H1 (cell line): ENCODE results near the gene SEZ6L. TPM values are rescaled to one million over a fixed set of nuclear protein-coding genes. Genes with fewer than 3 reads are reported as not detected.
A peak's percentile ranks its signal among the peaks of the same experiment; 100 is the strongest.

Experiments
- CTCF ChIA-PET: fragments of 300-600 bp; sonication (Branson Sonifier 250); formaldehyde crosslinking; loops from one replicate; lab custom pipeline; 2021; ENCODE audit not compliant: partially characterized antibody; lab: Charles Lee
- POLR2A ChIA-PET: fragments of 300-600 bp; sonication (Branson Sonifier 250); formaldehyde crosslinking; loops from one replicate; lab custom pipeline; 2021; ENCODE audit warnings: inconsistent platforms; ENCODE audit not compliant: partially characterized antibody; lab: Charles Lee
- DNase-seq, 2 experiments: peaks; one replicate each; pipeline versions ENCODE4 v3.0.0 to v3.0.0-alpha.2; 2010 to 2022; ENCODE audit warnings: low spot score in 2 of 2, low read depth in 1 of 2, mixed read lengths in 1 of 2
- FAIRE-seq: peaks from 2 replicates; lab custom pipeline; 2011; peaks lifted over from hg19 to GRCh38; lab: Jason Lieb, UNC
- H2AFZ ChIP-seq: 2 replicates; pipeline ENCODE4 v1.8.1; 2012; ENCODE audit warnings: low read length, inconsistent platforms
- H2AK5ac ChIP-seq: 2 replicates; pipeline ENCODE4 v1.6.1; 2013; ENCODE audit warnings: low read depth, low read length
- H2BK120ac ChIP-seq: replicated peaks from 2 replicates; pipeline ENCODE3; 2013; ENCODE audit warnings: low read depth, low read length, inconsistent platforms
- H2BK12ac ChIP-seq: 2 replicates; pipeline ENCODE4 v1.6.1; 2013; ENCODE audit warnings: low read depth, low read length
- H2BK15ac ChIP-seq: 2 replicates; pipeline ENCODE4 v1.6.1; 2013; ENCODE audit warnings: low read length
- H2BK20ac ChIP-seq: 2 replicates; pipeline ENCODE4 v1.6.1; 2013; ENCODE audit warnings: low read length
- H2BK5ac ChIP-seq: 2 replicates; pipeline ENCODE4 v1.6.1; 2013; ENCODE audit warnings: low read depth, low read length
- H3K14ac ChIP-seq: 2 replicates; pipeline ENCODE4 v1.6.1; 2013; ENCODE audit warnings: inconsistent platforms; ENCODE audit not compliant: insufficient read length
- H3K18ac ChIP-seq: 2 replicates; pipeline ENCODE4 v1.6.1; 2013; ENCODE audit warnings: low read length; ENCODE audit errors: extremely low read depth
- H3K23ac ChIP-seq: 2 replicates; pipeline ENCODE4 v1.6.1; 2013; ENCODE audit warnings: inconsistent platforms; ENCODE audit not compliant: insufficient read length
- H3K23me2 ChIP-seq: 2 replicates; pipeline ENCODE4 v1.6.1; 2013; ENCODE audit warnings: low read depth, low read length
- H3K27ac ChIP-seq: 2 replicates; pipeline ENCODE4 v1.6.1; 2011; ENCODE audit warnings: low read depth, low read length, inconsistent platforms
- H3K27me3 ChIP-seq, 4 experiments: replicated peaks in 1 of 4; 1 replicate in 1 of 4; 2 replicates in 3 of 4; pipeline versions ENCODE4 v1.6.1 to v1.8.1; 2011 to 2013; ENCODE audit warnings: low read length in 3 of 4, mild to moderate bottlenecking in 3 of 4, inconsistent platforms in 2 of 4, mixed read lengths in 2 of 4, moderate library complexity in 1 of 4; ENCODE audit not compliant: control insufficient read depth in 3 of 4, insufficient read depth in 3 of 4; ENCODE audit errors: extremely low read depth in 1 of 4
- H3K36me3 ChIP-seq, 4 experiments: 2 replicates each; pipeline versions ENCODE4 v1.6.1 to v1.8.1; 2011 to 2013; ENCODE audit warnings: mild to moderate bottlenecking in 4 of 4, low read length in 3 of 4, moderate library complexity in 2 of 4, control low read depth in 1 of 4, inconsistent platforms in 1 of 4; ENCODE audit not compliant: insufficient read depth in 4 of 4, control insufficient read depth in 2 of 4
- H3K4ac ChIP-seq: replicated peaks from 2 replicates; pipeline ENCODE3; 2013; ENCODE audit warnings: low read length, low read depth, mixed read lengths, inconsistent platforms; ENCODE audit not compliant: insufficient read length
- H3K4me1 ChIP-seq, 4 experiments: replicated peaks in 1 of 4; 1 replicate in 1 of 4; 2 replicates in 3 of 4; pipeline versions ENCODE4 v1.6.1 to v1.8.1; 2011 to 2013; ENCODE audit warnings: low read length in 3 of 4, inconsistent platforms in 2 of 4, mixed read lengths in 1 of 4; ENCODE audit not compliant: insufficient read depth in 4 of 4, control insufficient read depth in 3 of 4
- H3K4me2 ChIP-seq, 2 experiments: 2 replicates each; pipeline versions ENCODE4 v1.6.1 to v1.8.1; 2011 to 2013; ENCODE audit warnings: low read depth in 2 of 2, low read length in 2 of 2, control low read depth in 1 of 2, inconsistent platforms in 1 of 2, mild to moderate bottlenecking in 1 of 2; ENCODE audit not compliant: insufficient read depth in 1 of 2
- H3K4me3 ChIP-seq, 4 experiments: fragments of 200-600, 300-600 bp in 1 of 4; sonication (generic), shearing (Covaris generic), sonication (Bioruptor Twin) in 1 of 4; 2 replicates each; pipeline versions ENCODE4 v1.5.1 to v1.8.1; 2011 to 2016; ENCODE audit warnings: low read length in 4 of 4, low read depth in 3 of 4, control low read depth in 2 of 4, inconsistent platforms in 2 of 4, mild to moderate bottlenecking in 2 of 4, mixed read lengths in 1 of 4, moderate library complexity in 1 of 4; ENCODE audit not compliant: insufficient read depth in 2 of 4; ENCODE audit errors: extremely low read depth in 1 of 4
- H3K56ac ChIP-seq: replicated peaks from 2 replicates; pipeline ENCODE3; 2013; ENCODE audit warnings: low read depth, mild to moderate bottlenecking, mixed read lengths, low read length, inconsistent platforms; ENCODE audit not compliant: insufficient read length
- H3K79me1 ChIP-seq: 2 replicates; pipeline ENCODE4 v1.6.1; 2013; ENCODE audit warnings: low read depth, low read length, control low read depth
- H3K79me2 ChIP-seq, 2 experiments: 2 replicates each; pipeline versions ENCODE4 v1.6.1 to v1.8.1; 2012 to 2013; ENCODE audit warnings: low read length in 2 of 2, mild to moderate bottlenecking in 2 of 2, inconsistent platforms in 1 of 2; ENCODE audit not compliant: insufficient read depth in 2 of 2, control insufficient read depth in 1 of 2
- H3K9ac ChIP-seq, 4 experiments: replicated peaks in 1 of 4; 1 replicate in 1 of 4; 2 replicates in 3 of 4; pipeline versions ENCODE4 v1.6.1 to v1.8.1; 2011 to 2013; ENCODE audit warnings: low read depth in 3 of 4, low read length in 3 of 4, control low read depth in 2 of 4, mild to moderate bottlenecking in 2 of 4, moderate library complexity in 2 of 4, inconsistent platforms in 1 of 4; ENCODE audit errors: extremely low read depth in 1 of 4
- H3K9me3 ChIP-seq, 2 experiments: 2 replicates each; pipeline versions ENCODE4 v1.6.1 to v1.8.1; 2012 to 2013; ENCODE audit warnings: mild to moderate bottlenecking in 2 of 2, moderate library complexity in 2 of 2, control low read depth in 1 of 2, inconsistent platforms in 1 of 2, low read depth in 1 of 2, low read length in 1 of 2, mixed read lengths in 1 of 2; ENCODE audit not compliant: insufficient read depth in 2 of 2
- H4K20me1 ChIP-seq, 2 experiments: replicated peaks in 1 of 2; 2 replicates each; pipeline versions ENCODE3 to v1.8.1; 2011 to 2013; ENCODE audit warnings: inconsistent platforms in 2 of 2, low read length in 2 of 2, mild to moderate bottlenecking in 1 of 2; ENCODE audit not compliant: insufficient read depth in 2 of 2, control insufficient read depth in 1 of 2
- H4K5ac ChIP-seq: 2 replicates; pipeline ENCODE4 v1.6.1; 2013; ENCODE audit warnings: low read length, low read depth, mixed read lengths, inconsistent platforms; ENCODE audit not compliant: insufficient read length
- H4K8ac ChIP-seq: 2 replicates; pipeline ENCODE4 v1.8.0; 2013; ENCODE audit warnings: mild to moderate bottlenecking, moderate library complexity, low read length, inconsistent platforms; ENCODE audit not compliant: insufficient read depth; ENCODE audit errors: extremely low read depth
- H4K91ac ChIP-seq: replicated peaks from 2 replicates; pipeline ENCODE3; 2013; ENCODE audit warnings: low read length, mixed read lengths, inconsistent platforms; ENCODE audit not compliant: insufficient read length
- ASH2L ChIP-seq: fragments of 200-600, 300-600 bp; sonication (generic); IDR thresholded peaks from one replicate; pipeline ENCODE4 v1.7.1; 2017; ENCODE audit warnings: low read length
- BRCA1 ChIP-seq: IDR thresholded peaks from 2 replicates; pipeline ENCODE4 v1.6.1; 2012; ENCODE audit warnings: low read depth, low read length, improper control_type of control experiment
- CREB1 ChIP-seq: IDR thresholded peaks from 2 replicates; pipeline ENCODE4 v1.6.1; 2012; ENCODE audit warnings: inconsistent platforms
- KDM4A ChIP-seq: IDR thresholded peaks from one replicate; pipeline ENCODE4 v1.7.1; 2012; ENCODE audit warnings: low read depth, mild to moderate bottlenecking, moderate library complexity, low read length, inconsistent platforms; ENCODE audit not compliant: severe bottlenecking
- NRF1 ChIP-seq: IDR thresholded peaks from 2 replicates; pipeline ENCODE4 v1.6.1; 2011; ENCODE audit warnings: mild to moderate bottlenecking, low read depth, low read length, improper control_type of control experiment
- PHF8 ChIP-seq: fragments of 200-600 bp; sonication (generic); conservative IDR thresholded peaks from 2 replicates; pipeline ENCODE4 v1.7.1; 2012; ENCODE audit warnings: low read depth, mild to moderate bottlenecking, inconsistent platforms, low read length, moderate library complexity
- POLR2A ChIP-seq, 2 experiments: IDR thresholded peaks; 1 replicate in 1 of 2; 2 replicates in 1 of 2; pipeline ENCODE4 v1.6.1; 2011; ENCODE audit warnings: low read depth in 2 of 2, low read length in 2 of 2, mild to moderate bottlenecking in 2 of 2; ENCODE audit errors: control extremely low read depth in 1 of 2
- POLR2AphosphoS5 ChIP-seq: IDR thresholded peaks from 2 replicates; pipeline ENCODE4 v1.6.1; 2011; ENCODE audit warnings: low read depth, low read length
- SIN3A ChIP-seq, 2 experiments: IDR thresholded peaks in 1 of 2; conservative IDR thresholded peaks in 1 of 2; 2 replicates each; pipeline ENCODE4 v1.6.1; 2011 to 2012; ENCODE audit warnings: low read length in 2 of 2, improper control_type of control experiment in 1 of 2, low read depth in 1 of 2, mild to moderate bottlenecking in 1 of 2
- SRF ChIP-seq: IDR thresholded peaks from 2 replicates; pipeline ENCODE4 v1.6.1; 2011; ENCODE audit warnings: mild to moderate bottlenecking, low read depth, low read length, moderate library complexity
- TAF1 ChIP-seq: IDR thresholded peaks from 2 replicates; pipeline ENCODE4 v1.6.1; 2011; ENCODE audit warnings: mild to moderate bottlenecking, low read depth, low read length
- WGBS, 2 experiments: shearing (Covaris generic) in 1 of 2; methylation state at CpG; one replicate each; pipeline versions ENCODE4 v1.1.6 to v1.1.7; 2013 to 2015; ENCODE audit warnings: low lambda C conversion rate in 2 of 2, mixed read lengths in 2 of 2, inconsistent platforms in 1 of 2, low coverage in 1 of 2, missing lambda C conversion rate in 1 of 2; ENCODE audit not compliant: insufficient replicate concordance in 2 of 2, insufficient coverage in 1 of 2, insufficient read length in 1 of 2; ENCODE audit errors: extremely low coverage in 1 of 2, missing lambda C conversion rate in 1 of 2; 5-methylcytosine and 5-hydroxymethylcytosine counted together
- polyA plus RNA-seq, 7 experiments: library from polyadenylated mRNA; depleted of rRNA in 3 of 7; stranded (reverse) in 5 of 7; unstranded in 2 of 7; fragments of >200 nt in 5 of 7; fragments of 200-250 nt in 2 of 7; gene quantifications; 1 replicate in 5 of 7; 2 replicates in 1 of 7; 4 replicates in 1 of 7; pipeline versions ENCODE4 v1.2.1 to v1.2.3, GENCODE V29; 2011 to 2013; ENCODE audit warnings: missing spikeins in 2 of 7, mixed read lengths in 2 of 7
- total RNA-seq: library from RNA; stranded (reverse); fragmentation: NEBNext Ultra II Directional; extraction: Animal tissue kit (Norgen Biotek cat#: 25700); gene quantifications from 2 replicates; pipeline ENCODE4 v1.2.1, GENCODE V29; 2021

Gene SEZ6L
- total and polyA plus RNA-seq, 2 of the 8 experiments (the other 6 are each of a cell fraction or from before 2014, with no cell fraction given) = 0.06 to 0.33 TPM

GRCh38 chr22:26428515-26429457 lies 259.5 kb downstream of the SEZ6L start, which contains the start of gene ASPHD2:
TSS of gene ASPHD2 (plus strand) at chr22:26429260. CDS start at chr22:26433616, 4,356 bp downstream.
- Histone ChIP-seq H3K4me3 (peak within 1 kb of the TSS; percentile 61 to 85 (median 71)), H3K9me3 (no peaks in the 10 kb centered on the region), H3K18ac (peak within 1 kb of the TSS; percentile 96), H4K91ac (peak within 1 kb of the TSS; percentile 49), H4K5ac (peak within 1 kb of the TSS; percentile 45), H2BK12ac (peak within 1 kb of the TSS; percentile 97; the same call in 1 of the 2 replicates), H3K36me3 (peaks cover 0 to 5% (median 2%) of the 10 kb centered on the region in 4 experiments; a peak in 1 of 8 replicates), H2BK20ac (no peak within 1 kb of the TSS), H3K79me2 (no peaks in the 10 kb centered on the region; a peak in 1 of 4 replicates), H3K56ac (no peak within 1 kb of the TSS), H3K9ac (peak within 1 kb of the TSS in 3 of 4 experiments; percentile 31 to 73 (median 35); a peak in 6 of 7 replicates), H2BK120ac (no peak within 1 kb of the TSS), H4K20me1 (no peaks in the 10 kb centered on the region), H3K27me3 (peaks cover 0 to 6% (median 6%) of the 10 kb centered on the region in 4 experiments; a peak in 4 of 7 replicates), H3K79me1 (peaks cover 1% of the 10 kb centered on the region), H2BK15ac (peak within 1 kb of the TSS; percentile 88; the same call in 1 of the 2 replicates), H4K8ac (peak within 1 kb of the TSS; percentile 66; the same call in 1 of the 2 replicates), H2BK5ac (peak within 1 kb of the TSS; percentile 66; the same call in 1 of the 2 replicates), H3K23me2 (peaks cover 13% of the 10 kb centered on the region), H3K4ac (no peak within 1 kb of the TSS), H2AK5ac (no peak within 1 kb of the TSS), H3K14ac (no peak within 1 kb of the TSS), H3K4me2 (peak within 1 kb of the TSS; percentile 92 to 96), H3K23ac (no peak within 1 kb of the TSS), H2AFZ (peak within 1 kb of the TSS; percentile 66), H3K27ac (no peak within 1 kb of the TSS), H3K4me1 (peaks cover 0 to 8% (median 2%) of the 10 kb centered on the region in 4 experiments; a peak in 4 of 7 replicates)
- ChIA-PET CTCF (interaction anchor here (0.8 to 2.5 kb wide), 5 partner anchors 9 to 64 kb away, joined by 4 to 9 read pairs (median 6); no protein-coding TSS in a partner anchor), POLR2A (interaction anchor here (1.0 to 3.3 kb wide), 6 partner anchors 9 to 244 kb away, joined by 3 to 15 read pairs (median 8); no protein-coding TSS in a partner anchor)
- FAIRE-seq (no peak), DNase-seq (peak; percentile 9 to 75)
- TF ChIP-seq TAF1 (peak; percentile 48; the same call in 1 of the 2 replicates), KDM4A (peak; percentile 80), CREB1 (0 out of 2 replicates have a peak, but pooled peaks have one; percentile 40), ASH2L (peak; percentile 14), SIN3A (conservative IDR thresholded peaks at IDR 0.05 in 1 of 2, IDR thresholded peaks at IDR 0.05 in 1 of 2; ENCODE audit: low read depth in 1 of 2, low read length in 2 of 2) (0 out of 4 replicates have a peak, but pooled peaks of 1 of the 2 experiments have one; percentile 33), SRF (no peak), POLR2A (IDR thresholded peaks at IDR 0.05; ENCODE audit: control extremely low read depth in 1 of 2, low read depth in 2 of 2, low read length in 2 of 2) (peak; percentile 58 to 70), PHF8 (peak; percentile 76), BRCA1 (no peak), NRF1 (no peak), POLR2AphosphoS5 (no peak; the same call in 1 of the 2 replicates)
- WGBS, 2 experiments = 3% methylated on average over 38 of the region's 96 CpGs; no CpG with 5 or more reads in 1 of the 2 experiments
